ENCODE data around the gene CPNE4.
"Not testable (repeated sequence)": the region's sequence is repeated elsewhere in the genome, so short reads cannot be mapped to it uniquely, and the experiment has no call there.

Gene CPNE4

DNA sequence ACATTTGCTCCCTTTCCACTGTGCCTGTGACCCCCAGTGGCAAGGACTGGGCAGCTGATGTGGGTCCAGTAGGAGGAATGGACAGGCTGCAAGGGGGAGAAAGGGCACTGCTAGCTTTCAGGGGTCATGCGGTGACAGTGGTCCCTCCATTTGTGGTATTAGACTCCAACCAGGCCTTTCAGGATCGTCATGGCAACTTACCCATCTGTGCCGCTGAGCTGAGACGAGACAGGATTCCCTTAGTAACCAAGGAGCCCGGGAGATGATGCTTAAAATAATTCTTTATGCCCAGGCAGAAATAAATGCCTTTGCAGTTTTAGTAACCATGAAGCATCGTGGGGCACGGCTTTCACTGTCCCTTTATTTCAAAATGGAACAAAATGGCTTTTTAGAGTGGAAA, 516.1 kb downstream of the CPNE4 start:
- no peak for DNase-seq

DNA sequence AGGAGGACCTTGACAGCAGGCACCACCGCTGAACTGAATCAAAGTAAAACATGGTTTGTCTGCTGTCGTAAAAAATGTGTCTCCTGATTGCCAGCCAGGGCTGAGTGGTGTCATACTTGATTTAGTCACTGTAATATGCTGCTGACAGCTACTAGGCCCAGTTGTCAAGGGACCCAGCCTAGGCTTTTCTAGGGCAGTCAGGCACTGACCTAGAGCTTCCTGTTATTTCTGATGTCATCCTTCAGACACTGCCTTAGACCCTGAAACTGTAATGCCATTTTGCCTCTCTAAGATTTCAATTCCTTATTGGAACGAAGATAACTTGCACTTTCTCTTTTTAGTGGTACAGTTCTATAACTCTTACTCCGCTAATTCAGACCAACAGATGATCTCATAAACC, 529.4 kb downstream of the CPNE4 start:
- no peak for DNase-seq

DNA sequence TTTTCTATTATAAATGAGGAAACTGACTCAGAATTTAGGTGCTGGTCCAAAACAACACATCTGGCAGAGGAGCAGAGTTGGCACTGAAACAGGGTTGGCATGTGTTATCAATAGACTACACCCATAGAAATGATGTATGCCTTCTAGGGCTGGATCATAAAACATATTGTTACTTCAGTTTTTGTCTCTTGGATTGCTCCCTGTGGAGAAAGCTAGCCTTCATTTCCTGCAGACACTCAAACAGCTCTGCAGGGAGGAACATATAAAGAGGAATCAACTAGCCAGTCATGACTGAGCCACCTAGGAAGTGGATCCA, 531.5 kb downstream of the CPNE4 start:
- no peak for DNase-seq

DNA sequence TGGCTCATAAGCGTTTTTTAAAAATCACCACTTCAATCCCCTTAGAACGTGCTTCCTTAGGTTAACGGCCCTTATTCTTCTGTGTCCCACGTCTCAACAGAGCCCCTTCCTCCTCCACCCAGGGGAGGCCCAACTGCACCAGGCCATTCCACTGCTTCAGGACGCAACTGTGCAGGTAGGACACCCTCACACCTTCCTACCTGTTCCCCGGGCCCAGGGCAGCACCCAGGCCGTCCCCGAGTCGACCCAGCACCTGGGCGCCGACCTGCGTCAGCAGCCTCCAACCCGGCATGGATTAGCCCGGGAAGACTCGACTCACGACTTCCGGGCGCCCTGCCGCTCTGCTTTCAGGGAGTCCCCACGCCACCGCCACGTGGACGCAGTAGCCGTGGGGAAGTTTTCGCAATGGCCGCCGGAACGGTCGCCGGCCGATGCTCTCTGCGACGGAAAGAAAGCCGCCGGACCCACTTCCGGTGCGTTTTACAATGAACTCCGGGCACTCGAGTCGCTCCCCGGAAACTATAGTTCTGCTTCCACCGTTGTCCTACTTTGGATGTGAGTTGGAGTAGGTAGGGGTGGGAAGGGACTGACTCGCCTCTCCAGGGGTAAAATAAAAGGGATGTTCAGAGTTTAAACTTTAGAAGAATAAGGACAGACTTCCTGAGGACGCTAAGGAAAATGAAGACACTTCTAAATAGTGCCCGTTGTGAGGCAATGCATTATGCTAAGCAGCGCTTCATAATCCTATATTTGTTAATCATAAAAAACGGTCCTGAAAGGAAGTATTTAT, 532.1 kb downstream of the CPNE4 start, which contains the start of gene MRPL3:
TSS of gene MRPL3 (minus strand) at position 442 of the 790 bp plus-strand sequence. CDS start at position 292, 150 bp downstream.
- peak; percentile 74 to 81 for DNase-seq

DNA sequence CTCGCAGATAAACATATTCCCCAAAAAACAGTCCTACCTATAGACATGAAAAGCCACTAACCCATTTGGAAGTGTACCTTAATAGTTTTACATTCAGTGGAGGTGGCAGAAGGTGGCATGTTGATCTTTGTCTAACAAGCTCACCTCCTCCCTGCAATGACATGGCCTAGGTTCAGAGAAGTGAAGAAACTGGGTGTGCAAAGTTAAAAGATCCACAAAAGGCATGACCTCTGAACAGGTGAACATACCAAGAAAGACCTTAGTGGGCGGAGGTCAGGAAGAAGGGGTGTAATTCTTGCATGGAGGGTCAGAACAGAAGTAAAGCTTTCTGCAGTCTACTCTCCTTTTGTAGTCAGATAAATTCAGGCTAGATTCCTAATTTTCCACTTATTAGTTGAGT, 532.9 kb downstream of the CPNE4 start:
- DNase-seq, result no peak

DNA sequence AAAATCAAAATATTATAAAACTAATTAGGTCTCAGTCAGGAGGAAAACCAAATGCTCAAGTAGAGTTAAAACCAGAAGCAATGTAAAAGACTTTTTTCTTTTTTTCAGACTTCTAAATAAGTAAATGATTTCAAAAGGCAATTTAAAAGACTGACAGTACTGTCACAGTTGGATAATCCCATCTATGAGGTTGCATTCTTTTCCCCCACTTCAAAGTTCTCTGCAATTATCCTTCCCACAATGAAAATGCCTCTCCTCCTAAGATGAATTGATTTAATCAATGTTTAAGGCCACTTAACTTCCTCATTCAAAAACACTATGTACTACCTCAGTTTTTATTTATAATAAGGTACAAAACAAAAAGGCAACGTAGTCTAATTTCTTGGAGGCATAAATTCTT, 540.1 kb downstream of the CPNE4 start:
- no peak for DNase-seq

DNA sequence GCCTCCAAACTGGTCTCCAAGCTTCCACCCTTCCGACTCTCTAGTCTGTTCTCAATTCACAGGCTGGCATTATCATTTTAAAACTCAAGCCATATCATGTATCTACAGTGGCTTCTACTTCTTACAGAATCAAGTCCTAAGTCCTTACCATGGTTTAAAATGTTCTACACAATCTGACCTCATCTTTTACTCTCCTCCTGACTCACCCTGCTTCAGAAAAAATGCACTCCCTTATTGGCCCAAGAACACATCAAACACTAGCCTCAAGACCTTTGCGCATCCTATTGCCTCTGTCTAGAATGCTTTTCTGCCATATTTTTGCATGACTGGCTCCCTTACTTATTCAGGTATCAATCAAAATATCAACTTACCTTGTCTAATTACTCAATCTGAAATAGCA, 543.0 kb downstream of the CPNE4 start:
- DNase-seq, result no peak

DNA sequence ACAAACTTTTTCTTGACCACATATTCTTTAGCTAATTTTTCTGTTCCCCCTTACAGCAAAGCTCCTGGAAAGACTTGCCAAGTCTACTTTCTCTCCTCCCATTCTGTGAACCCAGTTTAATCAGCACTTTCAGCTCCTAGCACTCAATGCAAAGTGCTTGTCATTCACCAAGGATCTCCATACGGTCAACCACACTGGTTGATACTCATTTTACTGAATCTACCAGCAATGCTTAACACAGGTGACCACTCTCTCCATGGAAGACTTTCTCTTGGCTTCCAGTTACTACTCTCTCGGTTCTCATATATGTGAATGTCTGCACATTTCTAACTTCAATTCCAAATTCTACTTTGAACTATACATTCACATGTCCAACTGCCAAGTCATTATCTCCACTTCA, 543.7 kb downstream of the CPNE4 start:
- no peak for DNase-seq

DNA sequence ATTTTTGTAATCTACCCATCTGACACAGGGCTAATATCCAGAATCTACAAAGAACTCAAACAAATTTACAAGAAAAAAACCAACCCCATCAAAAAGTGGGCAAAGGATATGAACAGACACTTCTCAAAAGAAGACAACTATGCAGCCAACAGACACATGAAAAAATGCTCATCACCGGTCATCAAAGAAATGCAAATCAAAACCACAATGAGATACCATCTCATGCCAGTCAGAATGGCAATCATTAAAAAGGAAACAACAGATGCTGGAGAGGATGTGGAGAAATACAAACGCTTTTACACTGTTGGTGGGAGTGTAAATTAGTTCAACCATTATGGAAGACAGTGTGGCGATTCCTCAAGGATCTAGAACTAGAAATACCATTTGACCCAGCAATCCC, 548.3 kb downstream of the CPNE4 start:
- DNase-seq, result not testable (repeated sequence)

DNA sequence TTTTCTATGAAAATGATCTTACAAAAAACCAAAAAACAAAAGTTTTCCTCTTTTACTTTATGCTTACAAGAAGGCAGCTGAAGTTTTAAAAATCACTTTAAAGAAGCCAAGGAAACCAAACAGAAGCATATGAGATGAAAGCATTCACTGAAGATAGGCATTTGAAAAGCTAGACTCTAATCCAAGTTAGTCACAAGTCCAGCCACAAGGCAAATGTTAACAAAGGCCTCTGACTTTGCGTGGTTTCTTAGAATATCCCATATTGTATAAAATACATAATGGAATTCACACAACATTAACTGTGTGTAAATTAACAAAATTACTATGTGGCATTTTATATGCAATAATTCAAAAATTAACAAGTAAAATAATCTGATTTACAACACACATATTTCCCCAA, 549.7 kb downstream of the CPNE4 start:
- DNase-seq, result no peak

DNA sequence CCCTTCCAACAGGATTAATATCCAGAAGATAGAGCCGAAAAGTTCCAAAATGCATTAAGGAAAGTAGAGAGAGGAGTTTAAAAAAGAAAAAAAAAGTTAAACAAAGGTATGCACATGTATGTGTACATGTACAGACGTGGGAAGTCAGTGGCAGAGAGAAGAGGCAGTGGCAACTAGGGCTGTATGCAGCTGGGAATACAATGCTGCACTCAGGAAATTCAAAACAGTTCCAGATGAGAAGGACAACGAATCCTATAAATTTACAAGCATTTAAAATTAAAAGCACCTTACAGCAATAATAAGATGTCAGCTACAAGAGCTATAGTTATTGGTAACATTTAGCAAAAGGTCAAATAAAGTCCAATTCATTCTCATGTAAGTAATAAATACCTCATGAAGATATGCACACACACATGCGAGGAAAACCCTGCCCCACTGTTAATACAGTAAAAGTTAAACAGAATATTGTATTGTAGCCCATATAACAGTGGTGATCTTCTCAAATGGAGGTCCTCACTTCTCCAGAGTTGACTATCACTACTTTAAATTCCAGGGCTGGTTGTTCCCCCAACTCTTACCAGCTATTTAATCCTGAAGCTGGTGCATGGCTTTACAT, 550.2 kb downstream of the CPNE4 start:
- no peak for DNase-seq

All from activated CD4-positive, alpha-beta T cell treated with anti-CD3 and anti-CD28 coated beads, Interleukin-2, amount 50 U/mL, for 4 hours (primary cell).